Neuron (in vitro differentiated cells): ENCODE results near the gene AGK.
"Not testable (repeated sequence)": the region's sequence is repeated elsewhere in the genome, so short reads cannot be mapped to it uniquely, and the experiment has no call there.

ENCODE experiments used
- H2AFZ ChIP-seq: one replicate; pipeline ENCODE4 v1.6.1; 2013; ENCODE audit warnings: low read depth, mild to moderate bottlenecking, inconsistent platforms, low read length, moderate library complexity
- H3K27me3 ChIP-seq: one replicate; pipeline ENCODE4 v1.6.1; 2013; ENCODE audit warnings: low read length; ENCODE audit not compliant: insufficient read depth
- H3K36me3 ChIP-seq: one replicate; pipeline ENCODE4 v1.6.1; 2013; ENCODE audit warnings: low read length; ENCODE audit not compliant: insufficient read depth
- H3K4me1 ChIP-seq: one replicate; pipeline ENCODE4 v1.6.1; 2013; ENCODE audit warnings: low read length; ENCODE audit not compliant: insufficient read depth
- H3K4me3 ChIP-seq: 2 replicates; pipeline ENCODE4 v1.5.1; 2013; ENCODE audit warnings: mild to moderate bottlenecking, low read length, moderate library complexity
- H3K9me3 ChIP-seq: one replicate; pipeline ENCODE4 v1.6.1; 2013; ENCODE audit warnings: low read length

Gene AGK

GRCh38 chr7:141610671-141611070 is 59.5 kb downstream of the AGK start:
- H3K36me3 ChIP-seq, result peaks cover 39% of the 10 kb centered on the region
- H3K27me3 ChIP-seq, result no peaks in the 10 kb centered on the region
- peaks cover 5% of the 10 kb centered on the region for H3K9me3 ChIP-seq
- H3K4me1 ChIP-seq, result no peaks in the 10 kb centered on the region
- no peak overlapping the region for H2AFZ ChIP-seq
- H3K4me3 ChIP-seq, result no peak overlapping the region

- Histone ChIP-seq H3K36me3 (peaks cover 42% of the 10 kb centered on the region), H2AFZ (no peak overlapping the region), H3K27me3 (no peaks in the 10 kb centered on the region), H3K4me3 (no peak overlapping the region), H3K9me3 (peaks cover 5% of the 10 kb centered on the region), H3K4me1 (no peaks in the 10 kb centered on the region)
Observed at GRCh38 chr7:141612861-141613260, 61.7 kb downstream of the AGK start.

- H3K36me3 ChIP-seq, result peaks cover 19% of the 10 kb centered on the region
- no peaks in the 10 kb centered on the region for H3K27me3 ChIP-seq
- no peaks in the 10 kb centered on the region for H3K9me3 ChIP-seq
- no peaks in the 10 kb centered on the region for H3K4me1 ChIP-seq
- H2AFZ ChIP-seq, result no peak overlapping the region
- no peak overlapping the region for H3K4me3 ChIP-seq
Observed at GRCh38 chr7:141617280-141617679, 66.1 kb downstream of the AGK start.

- no peaks in the 10 kb centered on the region for H3K27me3 ChIP-seq
- no peaks in the 10 kb centered on the region for H3K4me1 ChIP-seq
- H3K9me3 ChIP-seq, result peaks cover 5% of the 10 kb centered on the region
- no peak overlapping the region for H2AFZ ChIP-seq
- H3K36me3 ChIP-seq, result peaks cover 30% of the 10 kb centered on the region
- no peak overlapping the region for H3K4me3 ChIP-seq
Observed at GRCh38 chr7:141619745-141620144, 68.5 kb downstream of the AGK start.

- no peak overlapping the region for H2AFZ ChIP-seq
- H3K27me3 ChIP-seq, result no peaks in the 10 kb centered on the region
- H3K36me3 ChIP-seq, result peaks cover 30% of the 10 kb centered on the region
- H3K4me1 ChIP-seq, result no peaks in the 10 kb centered on the region
- peaks cover 5% of the 10 kb centered on the region for H3K9me3 ChIP-seq
- no peak overlapping the region for H3K4me3 ChIP-seq
Observed at GRCh38 chr7:141624763-141625162, 73.6 kb downstream of the AGK start.

- Histone ChIP-seq H3K27me3 (no peaks in the 10 kb centered on the region), H3K36me3 (peaks cover 11% of the 10 kb centered on the region), H3K4me1 (no peaks in the 10 kb centered on the region), H3K4me3 (no peak overlapping the region), H3K9me3 (no peaks in the 10 kb centered on the region), H2AFZ (no peak overlapping the region)
Observed at GRCh38 chr7:141630621-141631020, 79.4 kb downstream of the AGK start.

GRCh38 chr7:141631525-141631924 is 80.3 kb downstream of the AGK start:
- no peaks in the 10 kb centered on the region for H3K4me1 ChIP-seq
- H3K9me3 ChIP-seq, result no peaks in the 10 kb centered on the region
- peaks cover 11% of the 10 kb centered on the region for H3K36me3 ChIP-seq
- no peaks in the 10 kb centered on the region for H3K27me3 ChIP-seq
- no peak overlapping the region for H3K4me3 ChIP-seq
- no peak overlapping the region for H2AFZ ChIP-seq

GRCh38 chr7:141634065-141634464 is 82.9 kb downstream of the AGK start:
- no peak overlapping the region for H3K4me3 ChIP-seq
- peaks cover 11% of the 10 kb centered on the region for H3K36me3 ChIP-seq
- no peaks in the 10 kb centered on the region for H3K4me1 ChIP-seq
- H3K27me3 ChIP-seq, result no peaks in the 10 kb centered on the region
- H2AFZ ChIP-seq, result no peak overlapping the region
- H3K9me3 ChIP-seq, result no peaks in the 10 kb centered on the region

- H2AFZ ChIP-seq, result no peak overlapping the region
- no peaks in the 10 kb centered on the region for H3K9me3 ChIP-seq
- H3K36me3 ChIP-seq, result peaks cover 11% of the 10 kb centered on the region
- no peaks in the 10 kb centered on the region for H3K27me3 ChIP-seq
- no peak overlapping the region for H3K4me3 ChIP-seq
- no peaks in the 10 kb centered on the region for H3K4me1 ChIP-seq
Observed at GRCh38 chr7:141636053-141636452, 84.8 kb downstream of the AGK start.

- Histone ChIP-seq H2AFZ (no peak overlapping the region), H3K27me3 (no peaks in the 10 kb centered on the region), H3K36me3 (peaks cover 13% of the 10 kb centered on the region), H3K4me3 (no peak overlapping the region), H3K9me3 (no peaks in the 10 kb centered on the region), H3K4me1 (peaks cover 3% of the 10 kb centered on the region)
Observed at GRCh38 chr7:141640239-141640840, 89.1 kb downstream of the AGK start.

- Histone ChIP-seq H3K9me3 (no peaks in the 10 kb centered on the region), H3K4me1 (peaks cover 5% of the 10 kb centered on the region)
Observed at GRCh38 chr7:141641876-141642275, 90.7 kb downstream of the AGK start.

GRCh38 chr7:141645188-141645587 is 94.0 kb downstream of the AGK start:
- H3K4me3 ChIP-seq, result no peak overlapping the region
- H3K36me3 ChIP-seq, result peaks cover 14% of the 10 kb centered on the region
- H3K9me3 ChIP-seq, result no peaks in the 10 kb centered on the region
- no peaks in the 10 kb centered on the region for H3K27me3 ChIP-seq
- H2AFZ ChIP-seq, result no peak overlapping the region
- H3K4me1 ChIP-seq, result peaks cover 27% of the 10 kb centered on the region

More at GRCh38 chr7:141641876-141642275, 90.7 kb downstream of the AGK start:
- Histone ChIP-seq H3K4me3 (no peak overlapping the region), H3K27me3 (no peaks in the 10 kb centered on the region), H3K36me3 (peaks cover 17% of the 10 kb centered on the region), H2AFZ (no peak overlapping the region)

- Histone ChIP-seq H3K4me1 (peaks cover 37% of the 10 kb centered on the region), H3K9me3 (no peaks in the 10 kb centered on the region), H3K27me3 (no peaks in the 10 kb centered on the region), H2AFZ (no peak overlapping the region), H3K4me3 (no peak overlapping the region), H3K36me3 (peaks cover 14% of the 10 kb centered on the region)
Observed at GRCh38 chr7:141646826-141647480, 95.7 kb downstream of the AGK start.

- H2AFZ ChIP-seq, H3K4me3 ChIP-seq, H3K9me3 ChIP-seq, H3K27me3 ChIP-seq: not testable (repeated sequence)
- H3K4me1 ChIP-seq, result peaks cover 37% of the 10 kb centered on the region
- peaks cover 15% of the 10 kb centered on the region for H3K36me3 ChIP-seq
Observed at GRCh38 chr7:141647701-141648100, 96.5 kb downstream of the AGK start.
